H9 (cell line): Measurements from ENCODE around the gene POLR1D. TPM values are rescaled to one million over a fixed set of nuclear protein-coding genes. Genes with fewer than 3 reads are reported as not detected.

Experiments
- DNase-seq: peaks from one replicate; pipeline ENCODE4 v3.0.0-alpha.2; 2017
- H2AFZ ChIP-seq: one replicate; pipeline ENCODE4 v1.6.1; 2013; ENCODE audit warnings: mild to moderate bottlenecking, low read length, control low read depth, moderate library complexity
- H2AK5ac ChIP-seq: 2 replicates; pipeline ENCODE4 v1.6.1; 2013; ENCODE audit warnings: low read length, control low read depth, mixed read lengths; ENCODE audit not compliant: insufficient read length
- H2BK120ac ChIP-seq: one replicate; pipeline ENCODE4 v1.6.1; 2013; ENCODE audit warnings: low read depth, mild to moderate bottlenecking, low read length, control low read depth, inconsistent platforms; ENCODE audit not compliant: poor library complexity, severe bottlenecking
- H2BK12ac ChIP-seq: 2 replicates; pipeline ENCODE4 v1.6.1; 2013; ENCODE audit warnings: low read length, control low read depth, mixed read lengths, low read depth; ENCODE audit not compliant: insufficient read length
- H2BK15ac ChIP-seq: 2 replicates; pipeline ENCODE4 v1.6.1; 2013; ENCODE audit warnings: low read depth, low read length, control low read depth
- H2BK20ac ChIP-seq: one replicate; pipeline ENCODE4 v1.6.1; 2013; ENCODE audit warnings: low read depth, mild to moderate bottlenecking, low read length, control low read depth, inconsistent platforms; ENCODE audit not compliant: poor library complexity, severe bottlenecking
- H2BK5ac ChIP-seq: 2 replicates; pipeline ENCODE4 v1.6.1; 2013; ENCODE audit warnings: low read length, control low read depth, mixed read lengths; ENCODE audit not compliant: insufficient read length
- H3K14ac ChIP-seq: 2 replicates; pipeline ENCODE4 v1.6.1; 2013; ENCODE audit warnings: low read length, control low read depth; ENCODE audit not compliant: insufficient read depth
- H3K18ac ChIP-seq: 2 replicates; pipeline ENCODE4 v1.6.1; 2013; ENCODE audit warnings: low read depth, mild to moderate bottlenecking, mixed read lengths, low read length, control low read depth; ENCODE audit not compliant: insufficient read length
- H3K23ac ChIP-seq: 2 replicates; pipeline ENCODE4 v1.6.1; 2013; ENCODE audit warnings: low read length, control low read depth, mixed read lengths, low read depth; ENCODE audit not compliant: insufficient read length
- H3K23me2 ChIP-seq: 2 replicates; pipeline ENCODE4 v1.6.1; 2013; ENCODE audit warnings: low read depth, mild to moderate bottlenecking, mixed read lengths, low read length, control low read depth; ENCODE audit not compliant: insufficient read length, poor library complexity, severe bottlenecking
- H3K27ac ChIP-seq: 2 replicates; pipeline ENCODE4 v1.5.1; 2013; ENCODE audit warnings: low read length, control low read depth, mixed read lengths, low read depth; ENCODE audit not compliant: insufficient read length
- H3K27me3 ChIP-seq: 2 replicates; pipeline ENCODE4 v1.6.1; 2013; ENCODE audit warnings: low read length, control low read depth, inconsistent platforms; ENCODE audit not compliant: insufficient read depth
- H3K4ac ChIP-seq: 2 replicates; pipeline ENCODE4 v1.6.1; 2013; ENCODE audit warnings: low read depth, mild to moderate bottlenecking, control low read depth, inconsistent platforms, low read length, moderate library complexity
- H3K4me1 ChIP-seq: 2 replicates; pipeline ENCODE4 v1.6.1; 2013; ENCODE audit warnings: low read length, control low read depth, inconsistent platforms; ENCODE audit not compliant: insufficient read depth
- H3K4me2 ChIP-seq: 2 replicates; pipeline ENCODE4 v1.6.1; 2013; ENCODE audit warnings: low read length, control low read depth, mixed read lengths; ENCODE audit not compliant: insufficient read length, insufficient read depth
- H3K56ac ChIP-seq: 2 replicates; pipeline ENCODE4 v1.6.1; 2013; ENCODE audit warnings: low read depth, mild to moderate bottlenecking, mixed read lengths, low read length, control low read depth; ENCODE audit not compliant: insufficient read length
- H3K79me1 ChIP-seq: 2 replicates; pipeline ENCODE4 v1.6.1; 2013; ENCODE audit warnings: low read depth, mild to moderate bottlenecking, moderate library complexity, low read length, control low read depth, inconsistent platforms; ENCODE audit not compliant: insufficient read depth, poor library complexity, severe bottlenecking
- H3K79me2 ChIP-seq: 2 replicates; pipeline ENCODE4 v1.6.1; 2013; ENCODE audit warnings: low read length, control low read depth, inconsistent platforms; ENCODE audit not compliant: insufficient read depth
- H3K9ac ChIP-seq: 2 replicates; pipeline ENCODE4 v1.6.1; 2013; ENCODE audit warnings: low read length, control low read depth, mixed read lengths; ENCODE audit not compliant: insufficient read length; ENCODE audit errors: extremely low read depth
- H3K9me3 ChIP-seq: one replicate; pipeline ENCODE4 v1.6.1; 2013; ENCODE audit warnings: low read depth, low read length, inconsistent platforms; ENCODE audit not compliant: control insufficient read depth
- H3T11ph ChIP-seq: one replicate; pipeline ENCODE4 v1.6.1; 2013; ENCODE audit warnings: mild to moderate bottlenecking, low read length, control low read depth, inconsistent platforms
- H4K20me1 ChIP-seq: one replicate; pipeline ENCODE4 v1.6.1; 2013; ENCODE audit not compliant: control insufficient read depth, insufficient read length, insufficient read depth
- H4K5ac ChIP-seq: 2 replicates; pipeline ENCODE4 v1.6.1; 2013; ENCODE audit warnings: low read depth, mild to moderate bottlenecking, mixed read lengths, low read length, control low read depth; ENCODE audit not compliant: insufficient read length
- H4K8ac ChIP-seq: replicated peaks from 2 replicates; pipeline ENCODE4 v1.6.1; 2013; ENCODE audit warnings: low read length, control low read depth, mixed read lengths, low read depth; ENCODE audit not compliant: insufficient read length
- H4K91ac ChIP-seq: 2 replicates; pipeline ENCODE4 v1.6.1; 2013; ENCODE audit warnings: low read depth, mild to moderate bottlenecking, moderate library complexity, mixed read lengths, low read length, control low read depth; ENCODE audit not compliant: insufficient read length
- H3K27ac Mint-ChIP-seq, 3 experiments: 2 replicates in 2 of 3; 3 replicates in 1 of 3; pipeline ENCODE4 v1.8.0; 2020 to 2021; ENCODE audit warnings: mixed read lengths in 3 of 3, mild to moderate bottlenecking in 1 of 3, moderate library complexity in 1 of 3
- H3K27me3 Mint-ChIP-seq: 2 replicates; pipeline ENCODE4 v1.8.0; 2021; ENCODE audit warnings: low read depth, mild to moderate bottlenecking, moderate library complexity, mixed read lengths
- H3K36me3 Mint-ChIP-seq, 3 experiments: 2 replicates in 2 of 3; 3 replicates in 1 of 3; pipeline ENCODE4 v1.8.0; 2020 to 2021; ENCODE audit warnings: low read depth in 3 of 3, mixed read lengths in 3 of 3; ENCODE audit not compliant: insufficient read depth in 1 of 3
- H3K4me1 Mint-ChIP-seq, 2 experiments: 2 replicates each; pipeline ENCODE4 v1.8.0; 2020; ENCODE audit warnings: mixed read lengths in 2 of 2
- H3K4me3 Mint-ChIP-seq, 2 experiments: 2 replicates in 1 of 2; 3 replicates in 1 of 2; pipeline ENCODE4 v1.8.0; 2020 to 2021; ENCODE audit warnings: mild to moderate bottlenecking in 2 of 2, mixed read lengths in 2 of 2, moderate library complexity in 1 of 2
- H3K9me3 Mint-ChIP-seq, 2 experiments: 2 replicates in 1 of 2; 3 replicates in 1 of 2; pipeline ENCODE4 v1.8.0; 2020; ENCODE audit warnings: mild to moderate bottlenecking in 2 of 2, mixed read lengths in 2 of 2, moderate library complexity in 1 of 2
- WGBS: extraction: QIAGEN DNeasy Blood & Tissue Kit; methylation state at CpG from one replicate; pipeline ENCODE4 v1.1.7; 2013; ENCODE audit warnings: missing lambda C conversion rate, low lambda C conversion rate, mixed read lengths; ENCODE audit not compliant: insufficient read length; ENCODE audit errors: extremely low coverage; 5-methylcytosine and 5-hydroxymethylcytosine counted together
- total RNA-seq: library from RNA; stranded (reverse); gene quantifications from 2 replicates; pipeline ENCODE4 v1.2.1, GENCODE V29; 2021
- TF ChIP-seq, protein P1 (sequence below): fragments of 200-600 bp; sonication (generic); conservative IDR thresholded peaks from 3 replicates; pipeline ENCODE4 v1.8.0; 2021; ENCODE audit warnings: antibody characterized with exemption, mild to moderate bottlenecking

Gene POLR1D
- total RNA-seq, 1 experiment from 2014 or later, result 167 TPM

- Mint-ChIP-seq H3K9me3 (no peaks in the 10 kb centered on the region), H3K36me3 (peaks cover 0 to 12% (median 1%) of the 10 kb centered on the region in 3 experiments; a peak in 3 of 7 replicates), H3K4me3 (no peak overlapping the region), H3K27me3 (no peaks in the 10 kb centered on the region), H3K4me1 (peaks cover 11 to 12% of the 10 kb centered on the region in 2 experiments), H3K27ac (peak overlapping the region in 1 of 3 experiments; percentile 36; a peak in 1 of 7 replicates)
- TF ChIP-seq, protein P1, sequence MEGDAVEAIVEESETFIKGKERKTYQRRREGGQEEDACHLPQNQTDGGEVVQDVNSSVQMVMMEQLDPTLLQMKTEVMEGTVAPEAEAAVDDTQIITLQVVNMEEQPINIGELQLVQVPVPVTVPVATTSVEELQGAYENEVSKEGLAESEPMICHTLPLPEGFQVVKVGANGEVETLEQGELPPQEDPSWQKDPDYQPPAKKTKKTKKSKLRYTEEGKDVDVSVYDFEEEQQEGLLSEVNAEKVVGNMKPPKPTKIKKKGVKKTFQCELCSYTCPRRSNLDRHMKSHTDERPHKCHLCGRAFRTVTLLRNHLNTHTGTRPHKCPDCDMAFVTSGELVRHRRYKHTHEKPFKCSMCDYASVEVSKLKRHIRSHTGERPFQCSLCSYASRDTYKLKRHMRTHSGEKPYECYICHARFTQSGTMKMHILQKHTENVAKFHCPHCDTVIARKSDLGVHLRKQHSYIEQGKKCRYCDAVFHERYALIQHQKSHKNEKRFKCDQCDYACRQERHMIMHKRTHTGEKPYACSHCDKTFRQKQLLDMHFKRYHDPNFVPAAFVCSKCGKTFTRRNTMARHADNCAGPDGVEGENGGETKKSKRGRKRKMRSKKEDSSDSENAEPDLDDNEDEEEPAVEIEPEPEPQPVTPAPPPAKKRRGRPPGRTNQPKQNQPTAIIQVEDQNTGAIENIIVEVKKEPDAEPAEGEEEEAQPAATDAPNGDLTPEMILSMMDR, result no peak
- H3K14ac ChIP-seq, result no peak overlapping the region
- H3K4me2 ChIP-seq, result no peak overlapping the region
- no peaks in the 10 kb centered on the region for H3K79me1 ChIP-seq
- H3K9me3 ChIP-seq, result no peaks in the 10 kb centered on the region
- WGBS, result no CpG with 5 or more reads among the region's 2 CpGs
- no peaks in the 10 kb centered on the region for H3K79me2 ChIP-seq
- H3K18ac ChIP-seq, result no peak overlapping the region
- H3K27ac ChIP-seq, result no peak overlapping the region
- no peak overlapping the region for H2BK5ac ChIP-seq
- H2BK20ac ChIP-seq, result no peak overlapping the region
- H2BK120ac ChIP-seq, result no peak overlapping the region
- no peaks in the 10 kb centered on the region for H3K4me1 ChIP-seq
- H4K20me1 ChIP-seq, result no peaks in the 10 kb centered on the region
- H2AK5ac ChIP-seq, result no peak overlapping the region
- no peak overlapping the region for H2BK15ac ChIP-seq
- H3K23ac ChIP-seq, result no peak overlapping the region
- no peak for DNase-seq
- H4K5ac ChIP-seq, result no peak overlapping the region
- H3K23me2 ChIP-seq, result no peaks in the 10 kb centered on the region
- H3K4ac ChIP-seq, result no peak overlapping the region
- H3T11ph ChIP-seq, result no peak overlapping the region
- no peaks in the 10 kb centered on the region for H3K27me3 ChIP-seq
- no peak overlapping the region for H3K9ac ChIP-seq
- H3K56ac ChIP-seq, result no peak overlapping the region
- no peak overlapping the region for H4K91ac ChIP-seq
- H2AFZ ChIP-seq, result no peak overlapping the region
- no peak overlapping the region for H2BK12ac ChIP-seq
- no peak overlapping the region for H4K8ac ChIP-seq
Observed at GRCh38 chr13:27634231-27634630, 12.5 kb downstream of the POLR1D start.
